H7 (cell line): Measurements from ENCODE around the gene GRIN1. TPM values are rescaled to one million over a fixed set of nuclear protein-coding genes. Genes with fewer than 3 reads are reported as not detected.
A peak's percentile ranks its signal among the peaks of the same experiment; 100 is the strongest.

Experiments
- DNase-seq: peaks from one replicate; pipeline ENCODE4 v3.0.0; 2012
- H3K27me3 ChIP-seq: 2 replicates; pipeline ENCODE4 v1.6.0; 2011; ENCODE audit warnings: mild to moderate bottlenecking, low read length; ENCODE audit not compliant: control insufficient read depth, insufficient read depth
- H3K36me3 ChIP-seq: replicated peaks from 2 replicates; pipeline ENCODE4 v1.5.1; 2011; ENCODE audit warnings: low read length; ENCODE audit not compliant: control insufficient read depth, insufficient read depth
- H3K4me3 ChIP-seq: 2 replicates; pipeline ENCODE4 v1.5.1; 2011; ENCODE audit warnings: low read depth, mild to moderate bottlenecking, control low read depth, low read length, moderate library complexity; ENCODE audit not compliant: insufficient read depth
- total RNA-seq: library from RNA; depleted of rRNA; stranded (reverse); fragments of >200 nt; shearing (Covaris generic); gene quantifications from 2 replicates; pipeline ENCODE4 v1.2.3, GENCODE V29; 2014

The GRIN1 gene
- total RNA-seq, 1 experiment from 2014 or later, result 0.52 TPM

DNA sequence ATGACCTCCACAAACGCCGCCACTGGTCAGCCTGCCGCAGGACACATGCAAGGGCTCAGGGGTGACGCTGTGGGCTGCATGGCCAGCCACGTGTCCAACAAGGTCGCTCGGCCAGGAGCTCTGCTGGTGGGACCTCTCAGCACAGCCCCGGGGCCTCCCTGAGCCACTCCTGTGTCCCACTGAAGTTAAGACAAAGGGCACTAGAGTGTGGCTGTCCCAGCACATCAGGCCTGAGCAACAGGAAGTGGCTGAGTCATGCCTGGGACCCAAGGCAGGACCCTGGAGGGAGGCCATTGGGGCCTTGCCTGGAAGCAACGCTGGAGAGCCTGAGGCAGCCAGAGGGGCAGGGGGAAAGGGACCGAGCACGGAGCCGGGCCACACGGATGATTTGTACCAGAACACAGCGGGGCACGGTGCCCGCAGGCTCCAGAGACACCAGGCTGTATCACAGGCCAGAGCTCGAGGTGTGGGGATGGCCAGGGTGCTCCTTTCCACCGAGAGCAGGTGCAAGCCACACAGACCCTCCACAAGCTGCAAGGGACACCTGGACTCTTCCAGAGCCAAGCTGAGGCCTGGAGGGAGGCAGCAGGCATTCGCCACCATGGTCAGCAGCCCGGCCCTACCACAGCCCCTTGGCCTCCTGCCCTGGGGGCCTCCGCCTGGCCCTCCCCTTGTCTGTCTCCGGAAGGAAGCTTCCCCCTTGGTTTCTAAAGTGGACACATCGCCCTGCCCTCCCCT lies 39.4 kb downstream of the GRIN1 start:
- DNase-seq, result no peak
- Histone ChIP-seq H3K4me3 (no peak overlapping the region), H3K36me3 (peaks cover 3% of the 10 kb centered on the region), H3K27me3 (no peaks in the 10 kb centered on the region)

- no peaks in the 10 kb centered on the region for H3K27me3 ChIP-seq
These were observed 40.1 kb downstream of the GRIN1 start for GRCh38 chr9:137178939-137179630.

DNA sequence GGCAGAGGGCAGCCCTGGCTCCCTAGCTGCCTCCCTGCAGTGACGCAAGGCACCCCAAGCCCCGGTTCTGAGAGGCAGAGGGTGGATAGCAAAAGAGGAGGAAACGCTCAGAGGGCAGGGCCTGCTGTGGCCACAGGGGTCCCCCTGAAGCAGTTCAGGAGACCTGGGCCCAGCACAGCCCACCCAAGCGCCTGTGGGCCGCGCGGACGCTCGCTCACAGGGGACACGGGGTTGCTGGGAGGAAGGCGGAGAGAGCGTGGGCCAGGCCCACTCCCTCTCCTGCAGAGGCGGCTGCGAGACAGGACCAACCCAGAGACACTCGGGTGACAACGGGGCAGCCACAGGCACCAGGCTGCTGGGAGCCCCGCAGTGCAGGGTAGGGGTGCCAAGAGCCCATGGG lies 40.8 kb downstream of the GRIN1 start:
- H3K36me3 ChIP-seq, result peaks cover 5% of the 10 kb centered on the region
- H3K4me3 ChIP-seq, result no peak overlapping the region
- no peaks in the 10 kb centered on the region for H3K27me3 ChIP-seq
- peak; percentile 60 for DNase-seq

More at GRCh38 chr9:137178939-137179630, 40.1 kb downstream of the GRIN1 start:
- Histone ChIP-seq H3K4me3 (no peak overlapping the region), H3K36me3 (peaks cover 5% of the 10 kb centered on the region)
- peak; percentile 56 for DNase-seq

- DNase-seq, result no peak
- Histone ChIP-seq H3K4me3 (no peak overlapping the region), H3K27me3 (no peaks in the 10 kb centered on the region), H3K36me3 (peaks cover 5% of the 10 kb centered on the region)
These were observed 41.5 kb downstream of the GRIN1 start for GRCh38 chr9:137180491-137180890.

- peak; percentile 57 for DNase-seq
- H3K4me3 ChIP-seq, result no peak overlapping the region
- H3K36me3 ChIP-seq, result peaks cover 5% of the 10 kb centered on the region
- H3K27me3 ChIP-seq, result no peaks in the 10 kb centered on the region
These were observed 42.7 kb downstream of the GRIN1 start for GRCh38 chr9:137181680-137182079.

DNA sequence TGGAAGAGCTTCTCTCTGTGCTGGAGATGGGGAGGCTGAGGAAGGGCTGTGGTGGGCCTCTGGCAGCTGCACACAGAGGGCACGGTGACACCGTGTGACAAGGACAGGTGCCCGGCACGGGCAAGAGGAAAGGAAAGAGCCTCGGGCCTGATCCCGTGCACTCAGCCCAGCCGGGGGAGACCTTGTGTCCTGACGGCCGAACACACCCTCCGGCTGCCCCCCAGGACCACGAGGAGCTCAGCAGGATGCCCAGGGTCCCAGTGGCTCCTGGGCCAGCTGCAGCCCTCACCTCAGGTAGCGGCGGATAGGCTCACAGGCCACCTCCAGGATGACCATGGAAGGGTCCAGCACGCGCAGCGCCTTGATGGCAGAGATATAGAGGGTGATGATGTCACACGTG lies 43.9 kb downstream of the GRIN1 start:
- no peak for DNase-seq
- Histone ChIP-seq H3K36me3 (peaks cover 9% of the 10 kb centered on the region), H3K4me3 (no peak overlapping the region), H3K27me3 (no peaks in the 10 kb centered on the region)

DNA sequence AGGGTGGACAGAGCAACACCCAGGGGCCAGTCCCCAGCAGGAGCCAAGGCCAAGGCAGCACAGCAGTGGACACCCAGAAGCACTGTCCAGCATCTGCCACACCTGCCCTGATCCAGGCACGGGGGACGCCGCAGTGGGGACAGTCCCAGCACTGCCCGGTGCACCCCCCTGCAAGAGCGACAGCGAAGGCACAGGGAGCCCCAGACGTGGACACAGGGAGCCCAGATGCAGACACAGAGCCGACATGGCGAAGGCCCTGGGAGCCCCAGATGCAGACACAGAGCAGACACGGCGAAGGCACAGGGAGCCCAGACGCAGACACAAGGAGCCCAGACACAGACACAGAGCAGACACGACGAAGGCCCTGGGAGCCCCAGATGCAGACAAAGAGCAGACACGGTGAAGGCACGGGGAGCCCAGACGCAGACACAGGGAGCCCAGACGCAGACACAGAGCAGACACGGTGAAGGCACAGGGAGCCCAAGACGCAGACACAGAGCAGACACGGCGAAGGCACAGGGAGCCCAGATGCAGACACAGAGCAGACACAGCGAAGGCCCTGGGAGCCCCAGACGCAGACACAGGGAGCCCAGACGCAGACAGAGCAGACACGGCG lies 45.1 kb downstream of the GRIN1 start:
- peaks cover 9% of the 10 kb centered on the region for H3K36me3 ChIP-seq
- DNase-seq, result no peak
- H3K4me3 ChIP-seq, result no peak overlapping the region
- no peaks in the 10 kb centered on the region for H3K27me3 ChIP-seq

DNA sequence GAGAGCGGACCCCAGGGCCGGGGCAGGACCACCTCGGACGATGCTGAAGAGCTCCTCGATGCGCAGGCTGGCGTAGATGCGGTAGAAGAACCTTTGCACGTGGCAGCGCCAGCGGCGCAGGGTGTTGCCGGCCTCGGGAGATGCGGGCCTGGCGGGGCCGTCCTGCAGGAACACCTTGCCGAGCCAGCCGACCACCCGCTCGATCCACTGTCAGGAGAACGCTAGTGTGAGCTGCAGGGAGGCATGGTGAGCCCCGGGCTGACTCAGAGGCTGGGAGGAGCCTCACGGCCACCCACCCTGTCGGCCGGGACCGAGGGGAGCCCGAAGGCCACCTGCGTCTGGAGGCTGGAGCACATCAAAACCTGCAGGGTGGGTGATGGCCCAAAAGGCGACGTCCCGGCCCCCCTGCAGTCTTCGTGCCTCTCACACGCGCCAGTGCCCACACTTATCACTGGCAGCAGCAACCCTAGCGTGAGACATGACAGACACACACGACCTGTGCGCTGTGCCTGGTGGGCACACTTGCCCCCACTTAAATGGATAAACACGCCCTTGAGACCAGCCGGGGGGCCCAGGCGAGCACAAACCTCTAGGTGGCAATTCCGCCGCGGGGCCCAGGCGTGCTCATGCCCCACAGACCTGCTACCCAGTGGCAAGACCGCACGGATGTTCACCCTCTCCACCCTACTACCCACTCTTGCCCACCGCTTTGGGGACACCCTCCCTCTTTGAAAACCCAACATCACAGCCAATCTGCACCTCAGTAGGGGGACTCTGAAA lies 46.1 kb downstream of the GRIN1 start:
- no peaks in the 10 kb centered on the region for H3K27me3 ChIP-seq
- no peak for DNase-seq
- H3K36me3 ChIP-seq, result peaks cover 7% of the 10 kb centered on the region
- no peak overlapping the region for H3K4me3 ChIP-seq

DNA sequence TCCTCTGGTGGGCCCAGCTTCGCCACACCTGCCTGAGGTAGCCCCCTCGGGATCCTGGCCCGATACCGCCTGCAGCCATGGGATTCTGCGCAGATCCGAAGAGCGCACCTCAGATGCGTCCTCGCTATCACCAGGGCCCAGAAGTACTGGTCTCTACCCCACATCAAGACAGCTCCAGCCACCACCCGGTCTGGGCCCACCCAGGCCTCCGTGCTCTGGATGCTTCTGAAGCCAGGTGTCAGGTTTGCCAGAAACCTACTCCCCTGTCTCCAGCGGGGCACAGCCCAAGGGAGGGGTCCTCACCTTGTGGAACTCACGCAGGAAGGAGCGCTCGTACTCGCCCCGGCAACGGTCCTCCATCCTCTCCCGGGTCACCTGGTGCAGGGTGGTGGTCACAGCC lies 47.0 kb downstream of the GRIN1 start:
- no peak for DNase-seq
- Histone ChIP-seq H3K27me3 (no peaks in the 10 kb centered on the region), H3K4me3 (no peak overlapping the region)

DNA sequence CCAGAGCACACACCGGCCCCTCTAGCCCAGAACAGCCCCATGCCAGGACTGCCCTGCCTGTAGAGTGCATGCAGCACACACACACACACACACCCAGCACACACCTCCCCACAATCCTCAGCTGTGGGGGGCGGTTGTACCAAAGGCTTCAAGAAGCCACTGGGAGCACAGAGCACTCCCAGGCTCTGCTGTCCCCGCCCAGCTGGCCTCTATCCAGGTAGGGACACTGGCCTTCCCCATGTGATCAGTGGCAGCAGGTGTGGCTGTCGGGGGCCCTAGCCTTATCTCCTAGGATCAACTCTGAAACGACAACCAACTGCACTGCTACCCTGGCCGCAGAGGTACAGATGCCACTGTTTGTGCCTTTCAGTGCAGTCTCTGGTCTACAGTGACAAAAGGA lies 47.4 kb downstream of the GRIN1 start:
- DNase-seq, result no peak
- H3K27me3 ChIP-seq, result no peaks in the 10 kb centered on the region
- no peak overlapping the region for H3K4me3 ChIP-seq
- peaks cover 6% of the 10 kb centered on the region for H3K36me3 ChIP-seq

More for the DNA sequence above, 47.0 kb downstream of the GRIN1 start:
- H3K36me3 ChIP-seq, result peaks cover 6% of the 10 kb centered on the region

DNA sequence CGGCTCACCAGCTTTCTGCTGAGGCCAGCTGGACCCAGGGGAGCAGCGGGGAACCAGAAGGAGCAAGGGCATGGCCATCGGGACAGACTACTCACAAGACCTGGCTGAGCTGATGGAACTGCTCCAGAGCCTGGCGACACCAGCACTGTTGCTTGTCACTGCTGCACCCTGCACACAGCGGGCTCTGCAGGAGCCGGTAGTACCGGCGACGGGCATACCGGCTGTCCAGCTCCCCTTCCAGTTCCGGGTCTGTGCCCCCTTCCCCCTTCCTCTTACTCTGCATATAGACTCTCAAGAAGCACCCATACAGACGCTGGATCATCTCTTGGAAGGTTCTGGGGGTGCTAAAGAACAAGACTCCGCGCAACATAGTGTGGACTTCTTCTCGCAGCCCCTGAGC lies 48.4 kb downstream of the GRIN1 start:
- no peak for DNase-seq
- H3K36me3 ChIP-seq, result peaks cover 6% of the 10 kb centered on the region
- H3K27me3 ChIP-seq, result no peaks in the 10 kb centered on the region
- peak overlapping the region; percentile 93 for H3K4me3 ChIP-seq

GRCh38 chr9:137188086-137188489 lies 49.1 kb downstream of the GRIN1 start:
- DNase-seq, result no peak
- H3K36me3 ChIP-seq, result peaks cover 6% of the 10 kb centered on the region
- H3K27me3 ChIP-seq, result no peaks in the 10 kb centered on the region
- H3K4me3 ChIP-seq, result peak overlapping the region; percentile 93

- peak; percentile 99 for DNase-seq
- Histone ChIP-seq H3K27me3 (no peaks in the 10 kb centered on the region), H3K4me3 (peak within 1 kb of the TSS; percentile 93), H3K36me3 (peaks cover 4% of the 10 kb centered on the region)
These were observed 49.7 kb downstream of the GRIN1 start, which contains the start of the genes ANAPC2 and SSNA1 for GRCh38 chr9:137188490-137189296. Gene ANAPC2, minus strand, starts transcription at chr9:137188560. Its CDS starts 28 bp downstream, at chr9:137188532. Gene SSNA1, plus strand, starts transcription at chr9:137188676. Its CDS starts 51 bp downstream, at chr9:137188727.
